B cell (primary cell): ENCODE results near the gene DENND2C. TPM values are rescaled to one million over a fixed set of nuclear protein-coding genes. Genes with fewer than 3 reads are reported as not detected.

Experiments used
- ATAC-seq: fragments of 200-7000 bp; cut with Tn5 transposase; one replicate; pipeline ENCODE4 v1.10.0; 2021; ENCODE audit warnings: low read depth, mild to moderate bottlenecking, moderate number of reproducible peaks, moderate library complexity
- CTCF ChIA-PET: fragments of 350-600 bp; sonication (Branson Sonifier 250); formaldehyde crosslinking; loops from one replicate; lab custom pipeline; 2021; ENCODE audit warnings: antibody characterized with exemption, inconsistent platforms; lab: Charles Lee
- POLR2A ChIA-PET: fragments of 350-600 bp; sonication (Branson Sonifier 250); formaldehyde crosslinking; loops from one replicate; lab custom pipeline; 2021; ENCODE audit warnings: antibody characterized with exemption; lab: Charles Lee
- DNase-seq: peaks from one replicate; pipeline ENCODE4 v3.0.0; 2013
- H2AFZ ChIP-seq: 2 replicates; pipeline ENCODE4 v1.6.1; 2012; ENCODE audit warnings: mild to moderate bottlenecking, low read depth, low read length; ENCODE audit not compliant: insufficient read depth, poor library complexity, severe bottlenecking
- H3K27ac ChIP-seq, 2 donors: 1 replicate in 1 of 2; 2 replicates in 1 of 2; pipeline ENCODE4 v1.5.1; 2012 to 2013; ENCODE audit warnings: low read length in 2 of 2, mild to moderate bottlenecking in 2 of 2, moderate library complexity in 1 of 2
- H3K27me3 ChIP-seq, 4 experiments: fragments of 200-600 bp in 1 of 4; sonication (generic) in 1 of 4; replicated peaks in 1 of 4; 1 replicate in 2 of 4; 2 replicates in 2 of 4; pipeline versions ENCODE4 v1.6.1 to v1.7.0; 2013 to 2016; ENCODE audit warnings: low read length in 3 of 4, mild to moderate bottlenecking in 2 of 4, mixed read lengths in 1 of 4, moderate library complexity in 1 of 4; ENCODE audit not compliant: insufficient read depth in 4 of 4, control insufficient read depth in 3 of 4; ENCODE audit errors: control extremely low read depth in 1 of 4
- H3K36me3 ChIP-seq, 2 experiments: replicated peaks in 1 of 2; 1 replicate in 1 of 2; 2 replicates in 1 of 2; pipeline versions ENCODE4 v1.6.1 to v1.7.1; 2013; ENCODE audit warnings: low read length in 1 of 2; ENCODE audit not compliant: insufficient read depth in 2 of 2, control insufficient read depth in 1 of 2; ENCODE audit errors: control extremely low read depth in 1 of 2, extremely low read depth in 1 of 2
- H3K4me1 ChIP-seq, 2 donors: fragments of 200-600 bp in 1 of 2; sonication (generic) in 1 of 2; 1 replicate in 1 of 2; 2 replicates in 1 of 2; pipeline versions ENCODE4 v1.5.1 to v1.6.1; 2013 to 2017; ENCODE audit warnings: low read length in 2 of 2; ENCODE audit not compliant: control insufficient read depth in 2 of 2, insufficient read depth in 2 of 2
- H3K4me2 ChIP-seq: replicated peaks from 2 replicates; pipeline ENCODE3; 2012; ENCODE audit warnings: mild to moderate bottlenecking, low read depth, low read length; ENCODE audit not compliant: poor library complexity, severe bottlenecking
- H3K4me3 ChIP-seq, 5 experiments: fragments of 200-600 bp in 1 of 5; sonication (generic) in 1 of 5; 1 replicate in 3 of 5; 2 replicates in 2 of 5; pipeline versions ENCODE4 v1.5.1 to v1.7.0; 2011 to 2016; ENCODE audit warnings: low read length in 4 of 5, mild to moderate bottlenecking in 4 of 5, low read depth in 2 of 5, control low read depth in 1 of 5, moderate library complexity in 1 of 5; ENCODE audit not compliant: insufficient read depth in 1 of 5; ENCODE audit errors: control extremely low read depth in 1 of 5, extremely low read depth in 1 of 5
- H3K79me2 ChIP-seq: fragments of 200-600 bp; sonication (generic); one replicate; pipeline ENCODE4 v1.6.0; 2016; ENCODE audit warnings: low read length; ENCODE audit not compliant: control insufficient read depth, insufficient read depth
- H3K9ac ChIP-seq: fragments of 200-600 bp; sonication (generic); 2 replicates; pipeline ENCODE4 v1.6.1; 2017; ENCODE audit warnings: mild to moderate bottlenecking, low read length, moderate library complexity
- H3K9me3 ChIP-seq, 3 donors: one replicate each; pipeline versions ENCODE4 v1.6.1 to v1.7.1; 2013; ENCODE audit warnings: low read length in 2 of 3; ENCODE audit not compliant: control insufficient read depth in 2 of 3, insufficient read depth in 1 of 3; ENCODE audit errors: control extremely low read depth in 1 of 3
- H4K20me1 ChIP-seq: 2 replicates; pipeline ENCODE4 v1.6.0; 2012; ENCODE audit warnings: mild to moderate bottlenecking, low read length; ENCODE audit not compliant: insufficient read depth, control insufficient read depth, poor library complexity, severe bottlenecking
- H3K27ac Mint-ChIP-seq: one replicate; pipeline ENCODE4 v1.8.0; 2021; ENCODE audit warnings: mixed read lengths
- H3K27me3 Mint-ChIP-seq: one replicate; pipeline ENCODE4 v1.8.0; 2021; ENCODE audit warnings: mixed read lengths
- H3K4me1 Mint-ChIP-seq: one replicate; pipeline ENCODE4 v1.8.0; 2021; ENCODE audit warnings: mixed read lengths
- H3K4me3 Mint-ChIP-seq: one replicate; pipeline ENCODE4 v1.8.0; 2021; ENCODE audit warnings: mixed read lengths
- H3K9me3 Mint-ChIP-seq: one replicate; pipeline ENCODE4 v1.8.0; 2022; ENCODE audit warnings: mixed read lengths; ENCODE audit not compliant: insufficient read depth
- EZH2 ChIP-seq: IDR thresholded peaks from 2 replicates; pipeline ENCODE4 v1.6.1; 2012; ENCODE audit warnings: borderline replicate concordance, low read depth, mild to moderate bottlenecking, moderate library complexity, low read length; ENCODE audit not compliant: insufficient read depth, poor library complexity, severe bottlenecking
- WGBS: methylation state at CpG from one replicate; pipeline ENCODE4 v1.1.5; 2013; ENCODE audit warnings: missing lambda C conversion rate; ENCODE audit not compliant: insufficient coverage; 5-methylcytosine and 5-hydroxymethylcytosine counted together
- intact Hi-C: fragments of 100-400 bp; cut with micrococcal nuclease; formaldehyde crosslinking; loops from one replicate; pipeline ENCODE4 v1.10.0; 2022
- polyA plus RNA-seq: library from polyadenylated mRNA; depleted of rRNA; stranded (reverse); fragments of >200 nt; gene quantifications from 2 replicates; pipeline ENCODE4 v1.2.3, GENCODE V29; 2012
- total RNA-seq, 2 donors: library from RNA; stranded (reverse); fragments of 120-200 nt in 1 of 2; gene quantifications; 1 replicate in 1 of 2; 2 replicates in 1 of 2; pipeline versions ENCODE4 v1.2.3 to v1.2.4, GENCODE V29; 2013 to 2022
- TF ChIP-seq, protein P1 (sequence below): fragments of 200-600 bp; IDR thresholded peaks from one replicate; pipeline ENCODE4 v1.8.0; 2022; ENCODE audit warnings: antibody characterized with exemption, mild to moderate bottlenecking

DENND2C gene
- total and polyA plus RNA-seq, 2 donors (not counting 1 experiment from before 2014, with no cell fraction given): 0.18 to 0.76 TPM

DNA sequence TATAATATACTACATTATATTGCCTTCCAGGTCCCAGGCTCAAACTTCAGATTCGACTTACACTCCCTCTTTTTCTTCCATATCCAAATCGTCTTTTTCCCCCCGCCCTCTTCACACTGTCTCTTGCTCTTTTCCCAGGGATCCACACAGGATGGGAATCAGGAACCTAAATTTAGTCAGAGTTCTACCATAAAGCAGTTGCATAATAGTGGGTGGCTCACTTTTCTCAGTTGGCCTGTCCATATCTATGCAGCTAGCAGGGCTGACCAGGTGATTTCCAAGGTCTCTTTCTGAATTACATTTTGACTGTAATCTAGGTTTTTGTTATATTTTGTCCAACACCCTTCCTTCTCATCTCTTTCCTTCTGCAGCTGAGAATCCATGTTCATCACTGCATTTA, 80.7 kb downstream of the DENND2C start:
- Histone ChIP-seq H3K79me2 (no peaks in the 10 kb centered on the region), H2AFZ (no peak overlapping the region), H3K9ac (no peak overlapping the region), H3K4me2 (no peak overlapping the region), H4K20me1 (no peaks in the 10 kb centered on the region), H3K27me3 (peaks cover 0 to 7% (median 2%) of the 10 kb centered on the region in 4 experiments), H3K36me3 (no peaks in the 10 kb centered on the region), H3K9me3 (no peaks in the 10 kb centered on the region), H3K27ac (no peak overlapping the region), H3K4me3 (no peak overlapping the region), H3K4me1 (no peaks in the 10 kb centered on the region)
- no peak for DNase-seq
- ChIA-PET POLR2A (no interaction called here), CTCF (no interaction called here)
- Mint-ChIP-seq H3K4me3 (no peak overlapping the region), H3K27me3 (peaks cover 35% of the 10 kb centered on the region), H3K9me3 (no peaks in the 10 kb centered on the region), H3K4me1 (no peaks in the 10 kb centered on the region), H3K27ac (no peak overlapping the region)
- TF ChIP-seq, protein P1, sequence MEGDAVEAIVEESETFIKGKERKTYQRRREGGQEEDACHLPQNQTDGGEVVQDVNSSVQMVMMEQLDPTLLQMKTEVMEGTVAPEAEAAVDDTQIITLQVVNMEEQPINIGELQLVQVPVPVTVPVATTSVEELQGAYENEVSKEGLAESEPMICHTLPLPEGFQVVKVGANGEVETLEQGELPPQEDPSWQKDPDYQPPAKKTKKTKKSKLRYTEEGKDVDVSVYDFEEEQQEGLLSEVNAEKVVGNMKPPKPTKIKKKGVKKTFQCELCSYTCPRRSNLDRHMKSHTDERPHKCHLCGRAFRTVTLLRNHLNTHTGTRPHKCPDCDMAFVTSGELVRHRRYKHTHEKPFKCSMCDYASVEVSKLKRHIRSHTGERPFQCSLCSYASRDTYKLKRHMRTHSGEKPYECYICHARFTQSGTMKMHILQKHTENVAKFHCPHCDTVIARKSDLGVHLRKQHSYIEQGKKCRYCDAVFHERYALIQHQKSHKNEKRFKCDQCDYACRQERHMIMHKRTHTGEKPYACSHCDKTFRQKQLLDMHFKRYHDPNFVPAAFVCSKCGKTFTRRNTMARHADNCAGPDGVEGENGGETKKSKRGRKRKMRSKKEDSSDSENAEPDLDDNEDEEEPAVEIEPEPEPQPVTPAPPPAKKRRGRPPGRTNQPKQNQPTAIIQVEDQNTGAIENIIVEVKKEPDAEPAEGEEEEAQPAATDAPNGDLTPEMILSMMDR: no peak
- no peak for TF ChIP-seq EZH2
- 90% methylated on average over 3 of the region's 3 CpGs for WGBS
- no peak for ATAC-seq
- intact Hi-C loops: no loop called here

GRCh38 chr1:114588196-114588689, 81.6 kb downstream of the DENND2C start:
- POLR2A ChIA-PET: no interaction called here
- Histone ChIP-seq H3K27me3 (peaks cover 0 to 7% (median 2%) of the 10 kb centered on the region in 4 experiments), H3K4me1 (no peaks in the 10 kb centered on the region), H3K4me3 (no peak overlapping the region), H3K4me2 (no peak overlapping the region), H4K20me1 (no peaks in the 10 kb centered on the region), H3K36me3 (no peaks in the 10 kb centered on the region), H2AFZ (no peak overlapping the region), H3K27ac (no peak overlapping the region), H3K79me2 (no peaks in the 10 kb centered on the region), H3K9me3 (no peaks in the 10 kb centered on the region), H3K9ac (no peak overlapping the region)
- DNase-seq (no peak), ATAC-seq (no peak)
- TF ChIP-seq EZH2: no peak
- TF ChIP-seq, protein P1: no peak
- intact Hi-C loops: no loop called here
- no CpG with 5 or more reads among the region's 2 CpGs for WGBS
- Mint-ChIP-seq H3K4me1 (no peaks in the 10 kb centered on the region), H3K27me3 (peaks cover 29% of the 10 kb centered on the region), H3K4me3 (no peak overlapping the region), H3K27ac (no peak overlapping the region), H3K9me3 (no peaks in the 10 kb centered on the region)
- CTCF ChIA-PET: no interaction called here
